ENCODE results near the gene LRP5. TPM values are rescaled to one million over a fixed set of nuclear protein-coding genes. Genes with fewer than 3 reads are reported as not detected.

Gene LRP5
- polyA plus RNA-seq, 1 donor (not counting 4 experiments of a cell fraction or from before 2014, with no cell fraction given) = 6.6 TPM

DNA sequence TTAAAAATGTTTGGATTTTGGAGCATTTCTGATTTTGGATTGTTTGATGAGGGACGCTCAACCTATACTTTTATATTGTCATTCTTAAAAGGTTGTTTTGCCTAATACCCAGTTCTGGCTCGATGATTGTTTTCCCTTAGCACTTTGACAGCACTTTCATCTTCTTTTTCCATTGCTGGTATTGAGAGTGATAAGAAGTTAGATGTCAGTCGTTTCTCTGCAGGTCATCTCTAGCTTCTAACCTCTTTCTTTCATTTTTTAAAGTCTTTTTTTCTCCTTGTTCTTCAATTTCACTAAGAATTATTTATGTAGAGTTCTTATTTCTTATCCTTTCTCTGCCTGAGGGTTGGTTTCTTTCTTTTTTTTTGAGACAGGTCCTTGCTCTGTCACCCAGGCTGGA lies 167.0 kb downstream of the LRP5 start:
- peaks cover 25% of the 10 kb centered on the region for H4K20me1 ChIP-seq (ENCODE audit: control insufficient read depth, extremely low read depth, insufficient read depth, low read length)
- FAIRE-seq = no peak

DNA sequence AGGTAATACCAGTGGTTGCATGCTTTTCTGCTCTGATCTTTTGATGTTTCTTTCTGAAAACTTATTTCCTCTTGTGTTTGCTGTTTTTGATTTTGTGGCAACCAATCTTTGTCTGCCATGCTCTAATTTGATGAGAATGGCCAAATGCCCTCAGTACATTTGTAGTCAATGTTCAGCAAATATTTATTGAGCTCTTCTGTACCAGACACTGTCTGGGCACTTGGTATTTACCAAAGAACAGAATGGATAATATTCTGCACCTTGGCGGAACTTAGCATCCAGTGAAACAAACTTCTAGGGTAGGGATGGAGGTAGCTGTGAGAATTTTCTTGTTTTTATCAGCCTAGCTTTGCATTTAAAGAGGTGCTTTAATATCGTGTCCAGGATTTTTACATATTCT lies 167.8 kb downstream of the LRP5 start:
- Histone ChIP-seq H4K20me1 (ENCODE audit: control insufficient read depth, extremely low read depth, insufficient read depth, low read length) (peaks cover 25% of the 10 kb centered on the region), H3K4me2 (ENCODE audit: control insufficient read depth, extremely low read depth, insufficient read depth, low read depth, low read length) (no peak overlapping the region), H3K4me1 (ENCODE audit: control insufficient read depth, extremely low read depth, insufficient read depth, low read length) (no peaks in the 10 kb centered on the region), H2AFZ (ENCODE audit: control insufficient read depth, low read length) (no peak overlapping the region), H3K9ac (ENCODE audit: control insufficient read depth, extremely low read depth, insufficient read depth, low read length) (no peak overlapping the region), H3K36me3 (ENCODE audit: control insufficient read depth in 2 of 2, extremely low read depth in 1 of 2, insufficient read depth in 2 of 2, low read length in 2 of 2) (no peaks in the 10 kb centered on the region), H3K27me3 (ENCODE audit: control insufficient read depth, extremely low read depth, insufficient read depth, low read length) (no peaks in the 10 kb centered on the region), H3K9me1 (ENCODE audit: control insufficient read depth, extremely low read depth, insufficient read depth, low read length) (no peaks in the 10 kb centered on the region), H3K27ac (ENCODE audit: control insufficient read depth, insufficient read depth, low read length) (no peak overlapping the region), H3K4me3 (ENCODE audit: control insufficient read depth in 2 of 3, extremely low read depth in 1 of 3, insufficient read depth in 2 of 3, low read depth in 1 of 3, low read length in 3 of 3) (no peak overlapping the region), H3K9me3 (ENCODE audit: control insufficient read depth, low read depth, low read length) (no peaks in the 10 kb centered on the region), H3K79me2 (ENCODE audit: control insufficient read depth, insufficient read depth, low read length) (peaks cover 92% of the 10 kb centered on the region)
- no peak for DNase-seq (ENCODE audit: low read depth, low spot score)
- no peak for FAIRE-seq
- dilution Hi-C loops (cut with MboI; ENCODE audit: extremely low pct_ligation_motif_present, low sequenced_read_pairs) = no loop called here
- no peak for TF ChIP-seq CTCF (optimal IDR thresholded peaks at IDR 0.05 in 1 of 3, IDR thresholded peaks at IDR 0.05 in 1 of 3, conservative IDR thresholded peaks at IDR 0.05 in 1 of 3; ENCODE audit: extremely low read depth in 1 of 3, insufficient read depth in 2 of 3, low read length in 3 of 3)
- no peak for TF ChIP-seq EZH2 (IDR thresholded peaks at IDR 0.05; ENCODE audit: low read length)

More for the DNA sequence above, 167.0 kb downstream of the LRP5 start:
- H3K9ac ChIP-seq (ENCODE audit: control insufficient read depth, extremely low read depth, insufficient read depth, low read length) = no peak overlapping the region
- no peaks in the 10 kb centered on the region for H3K9me3 ChIP-seq (ENCODE audit: control insufficient read depth, low read depth, low read length)
- no peak overlapping the region for H3K4me3 ChIP-seq (ENCODE audit: control insufficient read depth in 2 of 3, extremely low read depth in 1 of 3, insufficient read depth in 2 of 3, low read depth in 1 of 3, low read length in 3 of 3)
- peaks cover 90% of the 10 kb centered on the region for H3K79me2 ChIP-seq (ENCODE audit: control insufficient read depth, insufficient read depth, low read length)
- no peaks in the 10 kb centered on the region for H3K4me1 ChIP-seq (ENCODE audit: control insufficient read depth, extremely low read depth, insufficient read depth, low read length)
- dilution Hi-C loops (cut with MboI; ENCODE audit: extremely low pct_ligation_motif_present, low sequenced_read_pairs) = no loop called here
- no peak overlapping the region for H2AFZ ChIP-seq (ENCODE audit: control insufficient read depth, low read length)
- no peaks in the 10 kb centered on the region for H3K9me1 ChIP-seq (ENCODE audit: control insufficient read depth, extremely low read depth, insufficient read depth, low read length)
- H3K36me3 ChIP-seq (ENCODE audit: control insufficient read depth in 2 of 2, extremely low read depth in 1 of 2, insufficient read depth in 2 of 2, low read length in 2 of 2) = no peaks in the 10 kb centered on the region
- H3K27ac ChIP-seq (ENCODE audit: control insufficient read depth, insufficient read depth, low read length) = no peak overlapping the region
- no peaks in the 10 kb centered on the region for H3K27me3 ChIP-seq (ENCODE audit: control insufficient read depth, extremely low read depth, insufficient read depth, low read length)
- TF ChIP-seq EZH2 (IDR thresholded peaks at IDR 0.05; ENCODE audit: low read length) (no peak), CTCF (optimal IDR thresholded peaks at IDR 0.05 in 1 of 3, IDR thresholded peaks at IDR 0.05 in 1 of 3, conservative IDR thresholded peaks at IDR 0.05 in 1 of 3; ENCODE audit: extremely low read depth in 1 of 3, insufficient read depth in 2 of 3, low read length in 3 of 3) (no peak)
- DNase-seq (ENCODE audit: low read depth, low spot score) = no peak
- no peak overlapping the region for H3K4me2 ChIP-seq (ENCODE audit: control insufficient read depth, extremely low read depth, insufficient read depth, low read depth, low read length)

Data from keratinocyte (primary cell).